DMS53 treated with DMSO at 0.1 percent for 48 hours (cell line): ENCODE results near the gene NF1.

ENCODE experiments used
- DNase-seq: peaks from one replicate; lab custom pipeline; 2025; ENCODE audit not compliant: unreplicated experiment; lab: John Stamatoyannopoulos, UW

The NF1 gene

DNA sequence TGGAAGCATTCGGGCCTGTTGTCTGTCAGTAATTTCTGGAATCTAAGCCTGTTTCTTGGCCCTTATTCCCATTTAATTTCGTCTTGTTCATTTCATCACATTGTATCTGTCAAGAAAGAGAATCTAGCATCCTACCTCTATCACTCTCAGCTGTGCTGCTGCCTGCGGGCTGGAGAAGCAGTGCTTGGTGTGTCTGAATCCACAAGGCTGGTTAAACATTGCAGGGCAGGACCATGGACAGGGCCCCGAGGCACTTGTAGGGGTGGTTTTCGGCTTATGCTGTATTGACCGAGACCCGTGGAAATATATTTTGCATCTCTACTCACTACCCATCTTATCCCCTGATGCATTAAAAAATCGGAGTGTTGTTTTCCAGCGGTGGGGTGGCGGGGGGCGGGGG, 299.8 kb downstream of the NF1 start:
- DNase-seq, result no peak

- no peak for DNase-seq
Observed at GRCh38 chr17:31397256-31397939, 302.6 kb downstream of the NF1 start.

GRCh38 chr17:31398381-31399311, 303.9 kb downstream of the NF1 start:
- DNase-seq, result no peak

DNA sequence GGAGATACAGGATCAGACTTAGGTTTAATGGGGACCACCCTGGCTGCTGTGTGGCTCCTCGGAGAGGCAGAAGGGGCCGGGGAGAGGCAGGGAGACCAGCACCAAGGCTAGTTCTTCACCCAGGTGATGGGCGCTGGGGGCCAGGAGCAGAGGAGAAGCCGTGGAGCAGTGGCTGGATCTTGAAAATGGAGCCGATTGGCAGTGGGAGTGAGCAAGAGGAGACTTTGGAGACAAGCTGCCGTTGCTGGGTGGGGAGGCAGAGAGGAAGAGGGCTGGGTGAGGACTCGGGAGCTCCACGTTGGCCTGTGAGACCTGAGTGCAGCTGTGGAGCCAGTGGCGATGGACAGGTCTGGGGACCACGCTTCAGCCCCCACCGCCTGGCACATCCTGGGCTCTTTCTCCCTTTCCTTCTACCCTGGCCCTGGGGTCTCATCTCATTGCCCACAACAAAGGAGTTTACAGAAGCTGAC, 305.7 kb downstream of the NF1 start:
- no peak for DNase-seq

DNA sequence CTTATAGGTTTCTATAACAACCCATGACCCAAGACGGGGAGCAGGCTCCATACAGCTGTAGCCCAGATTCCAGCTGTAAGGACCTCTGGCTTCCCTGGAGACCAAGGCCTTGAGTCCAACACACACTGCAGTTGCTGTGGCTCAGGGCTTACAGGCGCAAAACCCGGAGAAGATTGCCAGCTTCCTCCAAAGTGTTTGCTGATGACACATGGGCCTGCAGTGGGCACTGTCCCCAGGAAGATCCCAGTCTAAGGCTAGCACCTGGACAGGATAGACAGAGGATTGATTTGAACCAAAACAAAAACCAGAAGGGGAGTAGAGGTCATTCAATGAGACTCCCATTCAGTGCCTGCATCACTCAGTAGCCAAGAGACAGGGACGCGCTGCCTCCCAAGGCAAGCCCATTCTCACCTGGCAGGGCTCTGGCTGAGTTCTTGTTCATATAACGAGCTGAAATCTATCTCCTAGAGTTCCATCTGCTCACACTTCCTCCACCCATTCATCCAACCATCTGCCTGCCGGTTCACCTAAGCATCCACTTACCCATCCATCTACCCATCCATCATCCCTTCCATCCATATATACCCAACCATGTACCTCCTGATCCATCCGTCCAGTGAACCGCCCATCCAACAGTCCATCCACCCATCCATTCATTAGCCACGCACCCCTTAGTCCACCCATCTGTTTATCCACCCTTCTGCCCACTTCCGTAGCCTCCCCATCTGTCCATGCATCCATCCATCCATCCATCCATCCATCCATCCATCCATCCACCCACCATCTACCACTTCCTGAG, 306.9 kb downstream of the NF1 start:
- no peak for DNase-seq

- no peak for DNase-seq
Observed at GRCh38 chr17:31404028-31404949, 309.5 kb downstream of the NF1 start.

DNA sequence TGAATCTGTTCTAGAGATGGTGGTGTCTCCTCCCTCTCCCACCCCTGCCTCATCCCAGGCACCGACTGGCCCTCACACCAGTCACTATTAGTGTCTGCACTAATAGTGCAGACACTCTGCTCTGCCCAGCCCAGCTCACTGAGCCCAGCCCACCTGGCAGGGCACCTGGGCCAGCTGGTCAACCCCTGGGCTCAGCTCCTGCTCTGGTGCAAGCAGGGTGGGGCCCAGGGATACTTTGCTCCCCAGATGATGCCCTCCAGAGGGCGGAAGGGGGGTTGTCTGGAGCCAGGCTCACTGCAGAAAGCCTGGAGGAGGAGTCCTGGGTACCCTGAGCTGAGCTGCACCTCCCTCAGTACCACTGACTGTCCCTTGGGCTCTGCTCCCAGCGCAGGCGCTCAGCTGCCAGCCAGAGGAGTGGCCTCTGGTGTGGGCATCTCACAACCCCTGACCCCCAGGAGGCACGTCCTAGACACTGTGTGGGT, 311.2 kb downstream of the NF1 start:
- no peak for DNase-seq

DNA sequence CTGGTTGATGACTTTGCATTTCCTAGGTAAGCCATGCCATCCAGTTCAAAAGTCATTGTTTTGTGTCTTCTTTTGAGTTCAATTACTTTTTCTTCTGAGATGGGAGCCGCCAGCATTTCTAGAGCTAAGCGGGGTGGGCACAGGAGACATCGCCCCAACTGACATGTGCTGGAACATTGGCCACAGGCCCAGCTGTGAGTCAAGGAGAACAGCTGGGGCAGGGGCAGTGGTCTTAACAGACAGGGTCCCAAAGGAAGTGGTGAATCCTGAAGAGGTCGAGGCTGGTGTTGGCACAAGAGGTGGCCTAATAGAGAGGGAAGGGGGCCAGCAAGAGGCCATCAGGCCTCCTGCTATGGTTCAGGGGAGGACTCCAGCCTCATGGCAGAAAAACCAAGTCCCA, 313.8 kb downstream of the NF1 start:
- no peak for DNase-seq

DNA sequence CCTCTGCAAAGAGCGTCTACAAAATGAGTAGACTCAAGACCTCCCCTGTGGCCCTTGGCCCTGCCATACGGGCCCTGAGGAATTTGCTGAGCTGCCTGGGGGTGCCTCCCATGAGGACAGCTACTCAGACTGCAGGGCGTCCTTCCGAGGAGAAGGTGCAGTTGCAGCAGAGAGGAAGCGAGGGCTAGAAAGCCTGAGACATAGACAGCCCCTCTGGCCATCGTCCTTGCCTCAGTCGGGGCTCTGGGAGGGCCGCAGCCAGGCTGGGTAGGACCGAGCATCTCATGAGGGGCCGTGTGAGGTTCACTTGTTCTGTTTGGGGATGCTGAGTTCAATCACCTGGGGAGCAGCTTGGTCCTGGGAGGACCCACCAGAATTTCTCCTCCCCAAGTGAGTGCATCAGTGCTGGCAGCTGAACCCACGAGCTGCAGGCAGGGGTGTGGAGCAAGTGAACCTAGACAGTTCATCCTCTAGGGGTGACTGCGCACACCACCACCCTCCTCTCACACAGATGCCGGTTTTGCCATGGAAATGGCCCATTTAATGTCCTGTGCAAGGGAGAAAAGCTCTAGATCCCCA, 317.0 kb downstream of the NF1 start:
- DNase-seq, result no peak

- no peak for DNase-seq
Observed at GRCh38 chr17:31412511-31412910, 317.7 kb downstream of the NF1 start.

DNA sequence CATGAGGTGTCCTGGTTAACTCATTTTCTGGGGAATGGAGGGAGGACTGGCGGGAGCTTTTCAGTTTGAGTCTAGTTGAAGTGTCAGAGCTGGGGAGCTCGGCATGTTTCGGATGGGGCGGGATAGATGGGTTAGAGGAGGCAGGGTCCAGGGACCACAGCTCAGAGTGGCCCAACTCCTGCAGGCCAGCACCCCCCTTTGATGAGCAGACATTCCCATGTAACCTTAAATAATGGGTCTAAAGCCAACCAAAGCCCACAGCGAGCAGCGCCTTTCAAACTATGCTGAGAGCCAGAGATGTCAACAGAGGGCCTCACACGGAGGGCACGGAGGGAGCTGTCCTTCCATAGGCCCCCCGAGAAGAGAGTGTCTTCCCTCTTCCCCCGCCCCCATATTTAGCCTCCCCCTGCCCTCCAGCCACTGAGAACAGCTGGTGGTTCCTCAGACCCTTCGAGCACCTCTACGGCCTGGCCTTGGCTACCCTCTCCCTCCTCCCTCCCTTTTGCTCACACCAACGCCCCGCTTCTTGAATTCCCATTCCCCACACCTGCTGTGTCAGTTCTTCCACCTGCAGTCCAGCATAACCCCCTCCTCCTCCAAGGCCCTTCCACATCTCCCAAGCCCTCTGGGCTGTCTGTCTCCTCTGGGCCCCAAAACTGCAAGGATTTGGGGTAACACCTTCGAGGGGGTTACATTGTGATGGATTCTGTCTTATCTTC, 318.5 kb downstream of the NF1 start:
- no peak for DNase-seq

- DNase-seq, result no peak
Observed at GRCh38 chr17:31413874-31414549, 319.2 kb downstream of the NF1 start.

DNA sequence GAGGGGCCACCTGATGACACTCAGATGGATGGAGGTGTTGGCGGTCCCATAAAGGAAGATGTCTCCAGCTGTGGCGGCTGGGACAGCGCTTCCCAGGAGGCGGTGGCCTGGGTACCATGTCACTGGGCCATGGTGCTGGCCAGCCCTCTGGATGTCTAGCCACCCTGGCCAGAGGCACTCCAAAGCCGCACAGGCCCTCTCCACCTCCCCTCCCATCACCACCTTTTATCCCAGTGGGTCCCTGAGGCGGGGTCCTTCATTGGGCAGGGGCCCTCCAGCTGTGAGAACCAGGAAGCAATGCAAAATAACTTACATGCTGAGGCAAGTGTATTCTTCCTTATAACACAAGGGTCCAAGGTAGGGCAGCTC, 319.8 kb downstream of the NF1 start:
- DNase-seq, result no peak

DNA sequence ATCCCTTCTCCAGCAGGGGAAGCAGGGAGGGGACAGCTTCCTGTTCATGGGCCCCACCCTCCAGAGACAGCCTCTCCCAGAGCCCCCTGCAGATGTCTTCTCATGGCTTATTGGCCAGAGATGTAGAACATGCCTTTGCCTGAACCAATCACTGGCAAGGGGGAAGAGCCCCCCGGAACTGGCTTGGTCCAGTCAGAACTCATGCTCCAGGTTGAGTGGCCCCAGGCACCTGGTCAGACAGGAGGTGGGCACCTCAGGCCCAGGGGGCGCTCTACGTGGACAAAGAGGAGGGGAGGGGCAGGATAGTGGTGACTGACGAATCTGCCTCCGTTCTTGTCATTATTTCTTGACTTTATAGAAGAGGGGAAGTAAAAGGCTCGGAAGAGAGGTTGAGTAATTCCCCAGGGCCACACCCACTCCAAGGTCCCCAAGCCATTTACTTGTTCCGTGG, 320.3 kb downstream of the NF1 start:
- no peak for DNase-seq

GRCh38 chr17:31415640-31416502, 321.1 kb downstream of the NF1 start:
- no peak for DNase-seq

DNA sequence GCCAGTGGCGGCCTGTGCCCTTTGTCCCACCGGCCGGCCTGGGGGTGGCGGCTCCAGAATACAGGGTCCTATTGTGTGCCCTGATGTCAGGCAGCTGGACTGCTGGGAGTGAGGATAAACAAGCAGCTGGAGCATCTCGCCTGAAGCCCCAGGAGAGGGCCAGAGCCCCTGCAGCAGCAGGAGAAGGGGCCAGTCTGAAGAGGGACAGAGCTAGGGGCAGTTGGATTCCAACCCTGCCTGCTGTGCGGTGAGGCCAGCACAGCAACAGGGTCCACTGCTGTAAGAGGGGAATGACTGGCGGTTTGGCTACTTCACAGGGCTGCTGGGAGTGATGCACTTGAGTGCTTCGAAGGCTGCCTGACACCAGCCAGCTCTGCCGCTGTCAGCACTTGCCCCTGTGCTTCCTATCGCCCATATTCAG, 321.7 kb downstream of the NF1 start:
- no peak for DNase-seq

- DNase-seq, result no peak
Observed at GRCh38 chr17:31417051-31417792, 322.4 kb downstream of the NF1 start.
